ENCODE results near the gene ERC2.

The ERC2 gene

DNA sequence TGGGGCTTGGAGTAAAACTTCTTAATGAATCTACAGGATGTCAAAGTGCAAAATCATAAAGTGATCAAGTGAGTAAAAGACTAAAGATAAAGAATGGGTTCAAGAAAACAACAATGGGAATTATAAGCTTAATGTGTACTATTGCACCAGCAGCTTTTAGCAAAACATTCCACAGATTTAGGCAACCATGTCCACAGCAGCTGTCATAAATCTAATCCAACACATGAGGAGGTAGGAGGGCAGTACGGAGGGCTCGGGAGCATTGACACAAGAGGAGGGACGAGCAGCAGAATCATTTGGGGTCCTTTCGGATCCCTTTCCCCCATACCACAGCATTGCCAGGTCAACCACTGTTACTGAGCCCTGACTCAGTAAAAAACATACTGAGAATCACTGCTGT, 516.9 kb downstream of the ERC2 start:
- Mint-ChIP-seq H3K4me1 (no peaks in the 10 kb centered on the region), H3K36me3 (no peaks in the 10 kb centered on the region), H3K4me3 (no peak overlapping the region), H3K27me3 (no peaks in the 10 kb centered on the region), H3K9me3 (peaks cover under 1% of the 10 kb centered on the region), H3K27ac (no peak overlapping the region)

DNA sequence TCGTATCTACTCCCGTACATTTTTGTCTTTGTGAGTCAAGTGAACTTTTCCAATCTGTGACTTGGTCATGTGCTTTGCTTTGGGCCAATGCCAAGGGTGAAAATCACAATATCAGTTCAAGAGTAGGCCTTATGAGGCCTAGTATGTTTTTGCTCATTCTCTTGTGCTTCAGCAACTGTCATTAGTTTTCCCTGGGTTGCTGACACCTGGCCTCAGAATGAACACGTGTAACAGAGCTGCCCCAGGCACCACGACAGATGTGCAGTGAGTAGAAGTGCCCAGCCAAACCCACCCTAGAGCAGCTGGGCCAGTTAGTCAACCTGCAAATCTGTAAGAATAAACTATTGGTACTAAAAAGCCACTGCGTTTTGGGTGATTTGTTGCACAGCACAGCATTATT, 520.9 kb downstream of the ERC2 start:
- no peaks in the 10 kb centered on the region for H3K4me1 Mint-ChIP-seq
- H3K27me3 Mint-ChIP-seq = peaks cover 1% of the 10 kb centered on the region
- H3K9me3 Mint-ChIP-seq = peaks cover 4% of the 10 kb centered on the region
- H3K36me3 Mint-ChIP-seq = no peaks in the 10 kb centered on the region
- H3K4me3 Mint-ChIP-seq = no peak overlapping the region
- H3K27ac Mint-ChIP-seq = no peak overlapping the region

- Mint-ChIP-seq H3K27me3 (peaks cover 1% of the 10 kb centered on the region), H3K9me3 (peaks cover 4% of the 10 kb centered on the region), H3K4me1 (no peaks in the 10 kb centered on the region), H3K27ac (no peak overlapping the region), H3K36me3 (no peaks in the 10 kb centered on the region), H3K4me3 (no peak overlapping the region)
Measured at GRCh38 chr3:55946574-55947160, 521.6 kb downstream of the ERC2 start.

DNA sequence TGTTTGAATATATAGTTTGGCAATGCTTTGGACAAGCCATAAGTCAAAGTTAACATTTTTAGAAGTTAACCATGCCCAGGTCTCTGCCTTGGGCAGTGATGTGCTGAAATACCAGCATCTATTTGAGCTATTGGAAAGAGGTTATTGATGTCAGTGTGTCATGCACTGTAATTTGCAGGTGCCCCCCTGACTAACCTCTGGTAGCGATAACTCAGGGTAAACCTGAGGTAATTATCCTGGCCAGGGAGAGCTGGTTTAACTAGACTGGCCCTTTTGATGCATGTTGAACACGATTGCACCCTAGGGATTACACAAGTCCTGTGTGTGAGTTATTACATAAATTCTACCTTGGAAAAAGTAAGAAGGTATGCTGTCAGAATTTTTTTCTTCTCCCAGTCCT, 525.4 kb downstream of the ERC2 start:
- Mint-ChIP-seq H3K4me1 (no peaks in the 10 kb centered on the region), H3K36me3 (no peaks in the 10 kb centered on the region), H3K27me3 (peaks cover 1% of the 10 kb centered on the region), H3K9me3 (peaks cover 4% of the 10 kb centered on the region), H3K4me3 (no peak overlapping the region), H3K27ac (no peak overlapping the region)

DNA sequence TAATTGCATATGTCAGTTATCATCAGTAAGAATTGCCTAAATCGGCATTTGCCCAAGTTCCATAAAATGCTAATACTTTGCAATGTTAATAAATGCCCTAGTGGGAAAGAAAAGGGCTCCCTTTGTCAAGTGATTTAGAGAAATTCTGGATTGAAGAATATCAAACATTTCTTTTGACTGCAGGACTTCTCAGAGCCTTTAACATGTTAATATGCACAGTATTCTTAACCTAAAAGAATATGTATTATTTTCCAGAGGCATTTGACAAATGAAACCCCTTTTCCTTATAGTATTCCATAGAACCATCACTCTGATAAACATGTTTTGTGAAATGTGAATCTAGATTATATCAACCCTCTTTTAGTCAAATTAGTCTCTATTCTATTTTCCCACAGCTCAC, 529.0 kb downstream of the ERC2 start:
- Mint-ChIP-seq H3K36me3 (no peaks in the 10 kb centered on the region), H3K4me1 (no peaks in the 10 kb centered on the region), H3K4me3 (no peak overlapping the region), H3K9me3 (no peaks in the 10 kb centered on the region), H3K27me3 (no peaks in the 10 kb centered on the region), H3K27ac (no peak overlapping the region)

DNA sequence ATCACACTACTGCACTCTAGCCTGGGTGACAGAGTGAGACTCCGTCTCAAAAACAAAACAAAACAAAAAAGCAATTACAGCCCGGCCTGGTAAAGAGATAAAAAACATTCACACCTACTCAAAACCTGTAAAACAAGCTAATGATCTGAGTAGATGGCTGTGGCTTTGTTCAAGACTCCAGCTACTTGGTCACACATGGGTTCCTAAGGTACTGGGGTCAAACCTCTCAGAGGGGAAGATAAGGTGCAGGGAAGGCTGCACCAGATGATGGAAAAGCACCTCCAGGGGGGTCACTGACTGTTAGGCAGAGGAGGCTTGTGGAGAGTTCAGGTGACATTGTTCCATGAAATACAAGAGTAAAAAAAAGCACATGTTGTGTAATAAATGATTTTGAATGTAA, 531.0 kb downstream of the ERC2 start:
- no peak overlapping the region for H3K27ac Mint-ChIP-seq
- H3K9me3 Mint-ChIP-seq = no peaks in the 10 kb centered on the region
- H3K36me3 Mint-ChIP-seq = no peaks in the 10 kb centered on the region
- no peaks in the 10 kb centered on the region for H3K4me1 Mint-ChIP-seq
- H3K4me3 Mint-ChIP-seq = no peak overlapping the region
- H3K27me3 Mint-ChIP-seq = no peaks in the 10 kb centered on the region

DNA sequence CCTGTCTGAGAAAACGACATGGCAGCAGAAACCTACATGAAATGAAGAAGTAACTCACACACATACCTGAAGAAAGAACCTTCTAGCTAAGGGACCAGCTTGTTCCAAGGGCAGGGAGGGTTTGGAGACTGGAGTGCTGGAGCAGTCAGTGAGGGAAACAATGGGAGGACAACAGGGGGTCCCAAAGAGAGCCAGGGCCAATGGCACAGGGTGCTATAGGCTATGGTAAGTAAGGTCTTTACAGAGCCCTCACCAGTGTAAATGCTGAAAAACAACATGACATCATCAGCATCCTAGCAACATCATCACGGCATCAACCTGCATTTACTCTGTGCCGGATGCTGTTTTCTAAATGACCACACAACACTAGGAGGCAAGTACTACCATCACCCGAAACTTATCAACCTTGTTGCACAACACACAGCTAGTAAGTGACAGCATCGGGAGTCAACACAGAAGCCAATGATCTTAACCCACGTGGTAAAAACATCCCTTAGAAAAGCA, 531.7 kb downstream of the ERC2 start:
- no peaks in the 10 kb centered on the region for H3K36me3 Mint-ChIP-seq
- no peaks in the 10 kb centered on the region for H3K27me3 Mint-ChIP-seq
- H3K4me3 Mint-ChIP-seq = no peak overlapping the region
- H3K27ac Mint-ChIP-seq = no peak overlapping the region
- H3K4me1 Mint-ChIP-seq = no peaks in the 10 kb centered on the region
- H3K9me3 Mint-ChIP-seq = no peaks in the 10 kb centered on the region

GRCh38 chr3:55935241-55935640, 533.0 kb downstream of the ERC2 start:
- Mint-ChIP-seq H3K4me3 (no peak overlapping the region), H3K27me3 (no peaks in the 10 kb centered on the region), H3K4me1 (no peaks in the 10 kb centered on the region), H3K36me3 (no peaks in the 10 kb centered on the region), H3K27ac (no peak overlapping the region), H3K9me3 (no peaks in the 10 kb centered on the region)

DNA sequence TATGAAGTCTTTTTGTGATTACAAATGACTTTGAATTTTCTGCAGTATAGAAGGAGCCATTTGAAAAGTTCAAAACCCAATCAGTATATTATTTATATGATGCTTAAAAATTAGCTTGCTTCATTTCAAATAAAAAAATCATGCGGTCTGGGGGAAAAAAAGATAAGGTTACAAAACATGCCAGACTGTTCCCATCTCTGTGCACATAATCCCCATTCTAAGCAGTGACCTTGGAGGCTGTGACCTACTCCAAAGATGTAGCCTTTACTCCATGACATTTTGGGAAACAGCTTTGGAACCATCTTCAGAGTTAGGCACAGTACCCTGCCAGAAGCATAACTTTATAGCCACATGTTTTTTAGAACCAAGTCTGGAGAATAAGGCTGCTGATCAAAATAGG, 533.5 kb downstream of the ERC2 start:
- Mint-ChIP-seq H3K36me3 (no peaks in the 10 kb centered on the region), H3K4me1 (no peaks in the 10 kb centered on the region), H3K27me3 (no peaks in the 10 kb centered on the region), H3K9me3 (no peaks in the 10 kb centered on the region), H3K27ac (no peak overlapping the region), H3K4me3 (no peak overlapping the region)

DNA sequence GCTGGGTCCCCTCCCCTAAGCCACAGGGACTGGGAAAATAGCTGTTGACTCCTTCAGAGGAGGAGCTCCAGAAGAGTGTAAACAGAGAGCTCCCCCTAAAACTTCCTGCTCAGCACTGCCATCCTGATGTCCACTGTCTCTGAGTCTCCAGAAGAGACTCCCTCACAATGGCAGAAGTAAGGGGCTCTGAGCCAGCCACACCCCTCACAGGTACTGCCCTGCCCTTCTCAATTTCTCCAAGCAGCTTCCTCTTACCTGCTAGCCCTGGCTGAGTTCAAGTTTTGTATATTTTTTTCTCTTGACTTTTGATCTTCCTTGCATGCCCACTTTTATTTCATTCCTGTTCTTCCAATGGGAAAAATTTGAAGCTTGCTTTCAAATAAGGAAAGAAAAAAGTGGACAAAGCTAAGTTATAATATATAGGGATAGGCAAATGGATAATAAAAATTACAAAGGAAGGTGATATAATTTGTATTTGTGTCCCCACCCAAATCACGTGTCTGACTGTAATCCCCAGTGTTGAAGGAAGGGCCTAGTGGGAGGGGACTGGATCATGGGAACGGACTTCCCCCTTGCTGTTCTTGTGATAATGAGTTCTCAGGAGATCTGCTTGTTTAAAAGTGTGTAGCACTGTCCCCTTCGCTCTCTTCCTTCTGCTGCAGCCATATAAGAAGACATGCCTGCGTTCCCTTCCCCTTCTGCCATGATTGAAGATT, 539.0 kb downstream of the ERC2 start:
- Mint-ChIP-seq H3K4me3 (no peak overlapping the region), H3K9me3 (peaks cover 11% of the 10 kb centered on the region)

DNA sequence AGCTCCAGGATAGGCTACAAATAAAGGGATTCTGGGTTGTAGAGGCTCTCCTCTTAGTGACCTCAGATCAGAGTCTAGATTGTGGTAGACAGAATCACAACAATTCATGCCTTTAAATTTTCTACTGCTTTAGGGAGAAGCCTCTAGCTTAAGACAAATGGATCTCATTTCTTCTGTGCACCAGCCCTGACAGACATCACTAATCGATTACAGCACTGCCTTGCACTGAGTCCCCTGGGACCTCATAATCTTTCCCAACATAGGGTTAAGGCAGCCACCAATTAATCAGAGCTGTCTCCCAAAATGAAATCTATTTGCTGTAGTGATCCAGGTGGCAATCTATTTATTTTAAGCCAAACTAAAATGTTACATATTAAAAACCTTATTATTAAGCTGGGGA, 544.6 kb downstream of the ERC2 start:
- H3K4me1 Mint-ChIP-seq = no peaks in the 10 kb centered on the region
- no peak overlapping the region for H3K27ac Mint-ChIP-seq
- H3K9me3 Mint-ChIP-seq = peaks cover 11% of the 10 kb centered on the region
- H3K27me3 Mint-ChIP-seq = peaks cover 1% of the 10 kb centered on the region
- H3K4me3 Mint-ChIP-seq = no peak overlapping the region
- H3K36me3 Mint-ChIP-seq = no peaks in the 10 kb centered on the region

More for the DNA sequence above, 539.0 kb downstream of the ERC2 start:
- H3K4me1 Mint-ChIP-seq = no peaks in the 10 kb centered on the region
- no peaks in the 10 kb centered on the region for H3K36me3 Mint-ChIP-seq
- no peak overlapping the region for H3K27ac Mint-ChIP-seq
- H3K27me3 Mint-ChIP-seq = peaks cover 1% of the 10 kb centered on the region

DNA sequence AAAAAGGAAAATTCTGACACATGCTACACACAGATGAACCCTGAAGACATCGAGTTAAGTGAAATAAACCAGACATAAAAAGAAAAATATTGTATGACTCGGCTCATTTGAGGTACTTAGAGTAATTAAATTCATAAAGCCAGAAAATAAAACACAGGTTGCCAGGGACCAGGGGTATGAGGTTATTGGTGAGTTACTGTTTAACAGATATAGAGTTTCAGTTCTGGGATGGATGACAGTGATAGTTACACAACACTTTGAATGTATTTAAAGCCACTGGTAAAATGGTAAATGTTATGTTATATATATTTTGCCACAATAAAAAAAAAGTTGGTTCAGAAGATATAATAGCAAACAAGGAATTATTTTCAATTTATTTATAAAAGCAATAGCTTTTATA, 545.1 kb downstream of the ERC2 start:
- Mint-ChIP-seq H3K27ac (no peak overlapping the region), H3K4me3 (no peak overlapping the region), H3K36me3 (no peaks in the 10 kb centered on the region), H3K4me1 (no peaks in the 10 kb centered on the region), H3K27me3 (peaks cover 1% of the 10 kb centered on the region), H3K9me3 (peaks cover 11% of the 10 kb centered on the region)

- peaks cover 1% of the 10 kb centered on the region for H3K27me3 Mint-ChIP-seq
- no peaks in the 10 kb centered on the region for H3K9me3 Mint-ChIP-seq
- no peak overlapping the region for H3K4me3 Mint-ChIP-seq
- H3K4me1 Mint-ChIP-seq = no peaks in the 10 kb centered on the region
- H3K27ac Mint-ChIP-seq = no peak overlapping the region
- H3K36me3 Mint-ChIP-seq = no peaks in the 10 kb centered on the region
Measured at GRCh38 chr3:55912880-55913279, 555.4 kb downstream of the ERC2 start.

- Mint-ChIP-seq H3K27me3 (peaks cover 1% of the 10 kb centered on the region), H3K9me3 (no peaks in the 10 kb centered on the region), H3K36me3 (no peaks in the 10 kb centered on the region), H3K4me1 (no peaks in the 10 kb centered on the region), H3K27ac (no peak overlapping the region), H3K4me3 (no peak overlapping the region)
Measured at GRCh38 chr3:55911266-55911665, 557.0 kb downstream of the ERC2 start.

GRCh38 chr3:55910543-55910942, 557.7 kb downstream of the ERC2 start:
- Mint-ChIP-seq H3K27ac (no peak overlapping the region), H3K9me3 (no peaks in the 10 kb centered on the region), H3K4me3 (no peak overlapping the region), H3K27me3 (peaks cover 1% of the 10 kb centered on the region), H3K36me3 (no peaks in the 10 kb centered on the region), H3K4me1 (no peaks in the 10 kb centered on the region)

DNA sequence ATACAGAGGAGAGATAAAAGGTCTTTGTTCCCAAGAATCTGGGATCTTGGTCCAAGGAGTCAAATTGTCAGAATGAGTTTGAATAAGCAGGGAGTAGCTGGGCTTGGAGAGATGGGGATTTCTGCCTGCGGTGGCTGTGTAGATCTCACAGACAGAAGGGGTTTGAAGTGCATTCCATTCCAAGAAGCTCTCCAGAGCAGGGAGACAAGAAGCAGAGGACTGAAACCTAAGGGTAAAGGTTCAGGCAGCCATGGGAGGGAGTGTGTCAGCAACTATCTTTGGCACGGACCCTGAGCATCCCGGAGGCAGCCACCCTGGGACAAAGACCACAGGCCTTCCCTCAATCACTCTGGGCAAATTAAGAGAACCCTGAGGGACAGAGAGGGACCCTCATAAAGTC, 558.9 kb downstream of the ERC2 start:
- Mint-ChIP-seq H3K9me3 (no peaks in the 10 kb centered on the region), H3K4me1 (no peaks in the 10 kb centered on the region), H3K4me3 (no peak overlapping the region), H3K27me3 (peaks cover 3% of the 10 kb centered on the region), H3K27ac (no peak overlapping the region), H3K36me3 (no peaks in the 10 kb centered on the region)

GRCh38 chr3:55907616-55908015, 560.7 kb downstream of the ERC2 start:
- no peaks in the 10 kb centered on the region for H3K9me3 Mint-ChIP-seq
- no peaks in the 10 kb centered on the region for H3K4me1 Mint-ChIP-seq
- no peak overlapping the region for H3K27ac Mint-ChIP-seq
- no peak overlapping the region for H3K4me3 Mint-ChIP-seq
- H3K36me3 Mint-ChIP-seq = no peaks in the 10 kb centered on the region
- H3K27me3 Mint-ChIP-seq = peaks cover 3% of the 10 kb centered on the region

Measured in activated naive CD4-positive, alpha-beta T cell treated with anti-CD3 and anti-CD28 coated beads, Interleukin-2, amount 50 U/mL, for 24 hours (primary cell).